Measurements from ENCODE around the gene ATP2A3. TPM values are rescaled to one million over a fixed set of nuclear protein-coding genes. Genes with fewer than 3 reads are reported as not detected.

Gene ATP2A3
- total RNA-seq, 4 donors from 2014 or later, result 142 to 300 (median 208) TPM

DNA sequence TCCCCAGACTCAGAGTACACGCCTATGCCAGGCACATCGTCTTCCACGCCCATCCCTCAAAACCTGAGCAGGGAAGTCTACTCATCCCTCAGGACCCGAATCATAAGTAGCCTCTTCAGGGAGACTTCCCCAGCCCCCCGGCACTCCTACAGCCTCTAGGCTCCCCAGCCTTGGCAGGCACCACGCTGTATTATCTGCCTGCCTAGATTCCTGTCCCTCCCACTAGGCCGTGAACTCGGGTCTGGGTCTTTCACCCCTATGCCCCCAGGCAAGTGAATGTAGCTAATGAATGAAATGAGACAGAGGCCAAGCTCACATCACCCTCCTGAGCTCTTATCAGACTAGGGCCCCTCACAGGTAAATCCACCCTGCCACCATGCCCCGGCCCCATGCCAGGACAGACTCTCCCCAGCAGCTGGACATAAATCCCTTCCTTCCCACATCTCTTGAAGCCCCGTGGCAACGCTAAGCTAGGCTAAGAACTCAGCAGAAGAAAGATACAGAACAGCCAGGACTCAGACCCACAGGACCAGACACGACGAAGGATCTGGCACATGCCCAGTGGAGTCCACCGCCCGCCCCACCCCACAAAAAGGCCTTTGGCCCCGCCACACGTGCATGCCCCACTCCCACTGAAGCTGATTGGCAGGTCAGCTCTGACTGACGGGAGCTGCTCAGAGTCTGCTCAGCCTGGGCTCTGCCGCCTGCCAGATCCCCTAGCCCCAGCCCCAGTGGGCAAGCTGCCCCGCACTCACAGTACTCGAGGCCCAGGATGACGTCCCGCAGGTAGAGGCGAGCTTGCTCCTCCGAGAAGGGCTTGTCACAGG, 84.4 kb downstream of the ATP2A3 start:
- H3K36me3 ChIP-seq, result no peaks in the 10 kb centered on the region
- intact Hi-C loops (cut with DNase I; ENCODE audit: low total_unique reads) (loop anchor here (10.0 kb wide), 1 partner anchor 1405 kb away; no protein-coding TSS in a partner anchor), in situ Hi-C loops (cut with MboI; ENCODE audit: low pct_ligation_motif_present in 1 of 4, low pct_unique_long_range_greater_than_20kb in 1 of 4, low sequenced_read_pairs in 3 of 4) (no loop called here)
- TF ChIP-seq POLR2AphosphoS5 (IDR thresholded peaks at IDR 0.05), result no peak
- TF ChIP-seq, protein P1, sequence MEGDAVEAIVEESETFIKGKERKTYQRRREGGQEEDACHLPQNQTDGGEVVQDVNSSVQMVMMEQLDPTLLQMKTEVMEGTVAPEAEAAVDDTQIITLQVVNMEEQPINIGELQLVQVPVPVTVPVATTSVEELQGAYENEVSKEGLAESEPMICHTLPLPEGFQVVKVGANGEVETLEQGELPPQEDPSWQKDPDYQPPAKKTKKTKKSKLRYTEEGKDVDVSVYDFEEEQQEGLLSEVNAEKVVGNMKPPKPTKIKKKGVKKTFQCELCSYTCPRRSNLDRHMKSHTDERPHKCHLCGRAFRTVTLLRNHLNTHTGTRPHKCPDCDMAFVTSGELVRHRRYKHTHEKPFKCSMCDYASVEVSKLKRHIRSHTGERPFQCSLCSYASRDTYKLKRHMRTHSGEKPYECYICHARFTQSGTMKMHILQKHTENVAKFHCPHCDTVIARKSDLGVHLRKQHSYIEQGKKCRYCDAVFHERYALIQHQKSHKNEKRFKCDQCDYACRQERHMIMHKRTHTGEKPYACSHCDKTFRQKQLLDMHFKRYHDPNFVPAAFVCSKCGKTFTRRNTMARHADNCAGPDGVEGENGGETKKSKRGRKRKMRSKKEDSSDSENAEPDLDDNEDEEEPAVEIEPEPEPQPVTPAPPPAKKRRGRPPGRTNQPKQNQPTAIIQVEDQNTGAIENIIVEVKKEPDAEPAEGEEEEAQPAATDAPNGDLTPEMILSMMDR (IDR thresholded peaks at IDR 0.05), result no peak
- no peak for TF ChIP-seq EP300 (IDR thresholded peaks at IDR 0.05; ENCODE audit: low read depth)
- no peak for TF ChIP-seq POLR2A (IDR thresholded peaks at IDR 0.05)
- peaks cover 0 to 6% (median 0%) of the 10 kb centered on the region in 4 donors for H3K4me1 ChIP-seq
- no peak overlapping the region for H3K4me3 ChIP-seq
- H3K27ac ChIP-seq, result peak overlapping the region in 2 of 4 donors; percentile 19 to 34
- no peak for DNase-seq
- H3K9me3 ChIP-seq, result no peaks in the 10 kb centered on the region
- no peaks in the 10 kb centered on the region for H3K27me3 ChIP-seq
- WGBS, 2 donors (ENCODE audit: low coverage in 1 of 2), result 76% methylated on average over 24 of the region's 25 CpGs; no CpG with 5 or more reads in 1 of the 2 donors

DNA sequence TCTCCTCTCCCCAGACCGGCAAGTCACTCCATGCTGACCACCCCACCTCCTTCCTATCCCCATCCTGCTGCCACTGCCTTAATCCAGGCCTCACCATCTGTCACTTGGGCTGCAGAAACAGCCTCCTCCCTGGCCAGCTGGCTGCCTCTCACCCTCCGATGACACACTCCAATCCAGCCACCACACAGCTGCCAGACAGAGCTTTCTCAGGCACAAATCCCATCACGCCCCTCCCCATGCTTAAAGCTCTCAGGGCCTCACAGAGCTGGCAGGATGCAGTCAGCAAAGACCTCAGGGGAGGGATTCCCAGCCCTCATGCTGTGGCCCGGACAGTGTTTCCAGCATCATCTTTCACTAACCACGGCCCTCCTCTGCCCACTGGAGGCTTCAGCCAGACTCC, 85.1 kb downstream of the ATP2A3 start:
- no peak for DNase-seq

DNA sequence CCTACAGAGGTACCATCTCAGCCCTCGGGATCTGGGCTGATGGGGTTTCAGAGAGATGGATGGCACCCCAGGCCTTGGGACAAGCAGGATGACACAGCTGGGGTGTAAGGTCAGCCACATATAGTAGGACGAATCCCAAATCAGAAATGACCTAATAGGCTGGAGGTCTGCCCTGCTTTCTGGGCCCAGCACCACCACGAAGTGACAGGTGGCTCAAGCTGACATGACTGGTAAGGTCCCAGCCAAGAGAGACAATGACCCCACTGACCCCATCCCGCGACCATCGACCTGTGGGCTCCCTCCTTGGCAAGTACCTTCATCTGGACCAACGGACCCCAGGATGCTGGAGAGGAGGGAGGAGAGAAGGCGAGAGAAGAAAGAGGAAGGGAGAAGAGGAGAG, 87.0 kb downstream of the ATP2A3 start:
- peaks cover 0 to 6% (median 0%) of the 10 kb centered on the region in 4 donors for H3K4me1 ChIP-seq
- H3K9me3 ChIP-seq, result no peaks in the 10 kb centered on the region
- intact Hi-C loops (cut with DNase I; ENCODE audit: low total_unique reads) (loop anchor here (10.0 kb wide), 1 partner anchor 1402 kb away; no protein-coding TSS in a partner anchor), in situ Hi-C loops (cut with MboI; ENCODE audit: low pct_ligation_motif_present in 1 of 4, low pct_unique_long_range_greater_than_20kb in 1 of 4, low sequenced_read_pairs in 3 of 4) (no loop called here)
- TF ChIP-seq EP300 (IDR thresholded peaks at IDR 0.05; ENCODE audit: low read depth), result no peak
- no peak for TF ChIP-seq POLR2AphosphoS5 (IDR thresholded peaks at IDR 0.05)
- TF ChIP-seq POLR2A (IDR thresholded peaks at IDR 0.05), result no peak
- TF ChIP-seq, protein P1 (IDR thresholded peaks at IDR 0.05), result no peak
- no peak overlapping the region for H3K27ac ChIP-seq
- peaks cover 0 to 8% (median 0%) of the 10 kb centered on the region in 4 donors for H3K36me3 ChIP-seq
- WGBS, 2 donors (ENCODE audit: low coverage in 1 of 2), result 70% methylated on average over 8 of the region's 8 CpGs; no CpG with 5 or more reads in 1 of the 2 donors
- no peak for DNase-seq
- H3K27me3 ChIP-seq, result no peaks in the 10 kb centered on the region
- no peak overlapping the region for H3K4me3 ChIP-seq

More for the DNA sequence above, 85.1 kb downstream of the ATP2A3 start:
- no peaks in the 10 kb centered on the region for H3K9me3 ChIP-seq
- peak overlapping the region in 1 of 4 donors; percentile 34 for H3K27ac ChIP-seq
- no peaks in the 10 kb centered on the region for H3K27me3 ChIP-seq
- 77 to 80% methylated on average over 1 to 5 of the region's 5 CpGs for WGBS, 2 donors (ENCODE audit: low coverage in 1 of 2)
- in situ Hi-C loops (cut with MboI; ENCODE audit: low pct_ligation_motif_present in 1 of 4, low pct_unique_long_range_greater_than_20kb in 1 of 4, low sequenced_read_pairs in 3 of 4) (no loop called here), intact Hi-C loops (cut with DNase I; ENCODE audit: low total_unique reads) (loop anchor here (10.0 kb wide), 1 partner anchor 1404 kb away; no protein-coding TSS in a partner anchor)
- H3K4me1 ChIP-seq, result peaks cover 0 to 6% (median 0%) of the 10 kb centered on the region in 4 donors
- H3K4me3 ChIP-seq, result no peak overlapping the region
- H3K36me3 ChIP-seq, result no peaks in the 10 kb centered on the region
- TF ChIP-seq, protein P1 (IDR thresholded peaks at IDR 0.05), result no peak
- TF ChIP-seq POLR2A (IDR thresholded peaks at IDR 0.05) (no peak), POLR2AphosphoS5 (IDR thresholded peaks at IDR 0.05) (no peak), EP300 (IDR thresholded peaks at IDR 0.05; ENCODE audit: low read depth) (no peak)

DNA sequence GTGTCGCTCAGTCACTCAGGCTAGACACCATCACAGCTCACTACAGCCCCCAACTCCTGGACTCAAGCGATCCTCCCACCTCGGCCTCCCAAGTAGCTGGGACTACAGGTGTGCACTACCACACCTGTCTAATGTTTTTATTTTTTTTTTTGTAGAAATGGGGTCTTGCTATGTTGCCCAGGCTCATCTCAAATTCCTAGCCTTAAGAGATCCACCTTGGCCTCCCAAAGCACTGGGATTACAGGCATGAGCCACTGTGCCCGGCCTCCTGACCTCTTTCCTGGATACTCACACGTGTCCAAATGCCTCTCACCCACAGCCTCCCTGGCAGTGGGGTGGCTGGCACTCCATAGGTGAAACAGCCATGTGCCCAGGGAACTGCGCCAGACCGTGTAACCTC, 88.9 kb downstream of the ATP2A3 start:
- TF ChIP-seq POLR2AphosphoS5 (IDR thresholded peaks at IDR 0.05) (no peak), POLR2A (IDR thresholded peaks at IDR 0.05) (no peak), EP300 (IDR thresholded peaks at IDR 0.05; ENCODE audit: low read depth) (no peak)
- TF ChIP-seq, protein P1 (IDR thresholded peaks at IDR 0.05), result no peak
- Histone ChIP-seq H3K4me3 (no peak overlapping the region), H3K27me3 (no peaks in the 10 kb centered on the region), H3K9me3 (no peaks in the 10 kb centered on the region), H3K27ac (no peak overlapping the region), H3K4me1 (peaks cover 0 to 6% (median 2%) of the 10 kb centered on the region in 4 donors), H3K36me3 (peaks cover 0 to 8% (median 0%) of the 10 kb centered on the region in 4 donors)
- DNase-seq, result no peak
- intact Hi-C loops (cut with DNase I; ENCODE audit: low total_unique reads), result loop anchor here (10.0 kb wide), 1 partner anchor 1401 kb away; no protein-coding TSS in a partner anchor
- in situ Hi-C loops (cut with MboI; ENCODE audit: low pct_ligation_motif_present in 1 of 4, low pct_unique_long_range_greater_than_20kb in 1 of 4, low sequenced_read_pairs in 3 of 4), result no loop called here
- WGBS, 2 donors (ENCODE audit: low coverage in 1 of 2), result 92 to 100% methylated on average over 3 to 7 of the region's 7 CpGs

Measured in transverse colon (tissue), 4 donors.